Measurements from ENCODE around the gene GPN2. TPM values are rescaled to one million over a fixed set of nuclear protein-coding genes. Genes with fewer than 3 reads are reported as not detected.

GPN2 gene
- total RNA-seq, 1 donor from 2014 or later: 33.4 TPM

GRCh38 chr1:26915204-26915842 is 25.2 kb upstream of the GPN2 start:
- no peaks in the 10 kb centered on the region for H3K4me1 Mint-ChIP-seq
- peaks cover 1% of the 10 kb centered on the region for H3K27me3 Mint-ChIP-seq (ENCODE audit: low read depth)
- no peak for DNase-seq (ENCODE audit: low spot score in 2 of 2, unreplicated experiment in 2 of 2)
- no peak for TF ChIP-seq CTCF (IDR thresholded peaks at IDR 0.05; ENCODE audit: unreplicated experiment)
- no peaks in the 10 kb centered on the region for H3K9me3 Mint-ChIP-seq
- no peaks in the 10 kb centered on the region for H3K36me3 Mint-ChIP-seq
- no peak overlapping the region for H3K27ac Mint-ChIP-seq
- H3K4me3 Mint-ChIP-seq: no peak overlapping the region

GRCh38 chr1:26913754-26914619 is 23.9 kb upstream of the GPN2 start, which contains the start of gene NR0B2:
TSS of gene NR0B2 (minus strand) at chr1:26913975. CDS start at chr1:26913940, 35 bp downstream.
- TF ChIP-seq CTCF (IDR thresholded peaks at IDR 0.05; ENCODE audit: unreplicated experiment): no peak
- Mint-ChIP-seq H3K27me3 (ENCODE audit: low read depth) (peaks cover 1% of the 10 kb centered on the region), H3K9me3 (no peaks in the 10 kb centered on the region), H3K4me3 (no peak within 1 kb of the TSS), H3K27ac (no peak within 1 kb of the TSS), H3K4me1 (no peaks in the 10 kb centered on the region), H3K36me3 (no peaks in the 10 kb centered on the region)
- DNase-seq (ENCODE audit: low spot score in 2 of 2, unreplicated experiment in 2 of 2): no peak

- no peaks in the 10 kb centered on the region for H3K9me3 Mint-ChIP-seq
- TF ChIP-seq CTCF (IDR thresholded peaks at IDR 0.05; ENCODE audit: unreplicated experiment): no peak
Observed at GRCh38 chr1:26913389-26913753, 23.3 kb upstream of the GPN2 start.

GRCh38 chr1:26912147-26912490 is 22.0 kb upstream of the GPN2 start:
- no peaks in the 10 kb centered on the region for H3K4me1 Mint-ChIP-seq
- TF ChIP-seq CTCF (IDR thresholded peaks at IDR 0.05; ENCODE audit: unreplicated experiment): no peak

More at GRCh38 chr1:26913389-26913753, 23.3 kb upstream of the GPN2 start:
- Mint-ChIP-seq H3K4me3 (no peak overlapping the region), H3K27ac (no peak overlapping the region), H3K36me3 (no peaks in the 10 kb centered on the region), H3K27me3 (ENCODE audit: low read depth) (peaks cover 1% of the 10 kb centered on the region), H3K4me1 (no peaks in the 10 kb centered on the region)
- no peak for DNase-seq (ENCODE audit: low spot score in 2 of 2, unreplicated experiment in 2 of 2)

GRCh38 chr1:26911399-26912146 is 21.5 kb upstream of the GPN2 start:
- no peak overlapping the region for H3K27ac Mint-ChIP-seq
- no peaks in the 10 kb centered on the region for H3K9me3 Mint-ChIP-seq
- no peak overlapping the region for H3K4me3 Mint-ChIP-seq
- no peaks in the 10 kb centered on the region for H3K36me3 Mint-ChIP-seq
- no peak for TF ChIP-seq CTCF (IDR thresholded peaks at IDR 0.05; ENCODE audit: unreplicated experiment)
- no peak for DNase-seq (ENCODE audit: low spot score in 2 of 2, unreplicated experiment in 2 of 2)
- no peaks in the 10 kb centered on the region for H3K4me1 Mint-ChIP-seq
- H3K27me3 Mint-ChIP-seq (ENCODE audit: low read depth): peaks cover 1% of the 10 kb centered on the region

More at GRCh38 chr1:26912147-26912490, 22.0 kb upstream of the GPN2 start:
- no peak overlapping the region for H3K4me3 Mint-ChIP-seq
- no peak overlapping the region for H3K27ac Mint-ChIP-seq
- H3K36me3 Mint-ChIP-seq: no peaks in the 10 kb centered on the region
- H3K27me3 Mint-ChIP-seq (ENCODE audit: low read depth): peaks cover 1% of the 10 kb centered on the region
- no peaks in the 10 kb centered on the region for H3K9me3 Mint-ChIP-seq
- no peak for DNase-seq (ENCODE audit: low spot score in 2 of 2, unreplicated experiment in 2 of 2)
